ENCODE measurements around the gene TYROBP.

GRCh38 chr19:35894342-35894741 is 13.8 kb downstream of the TYROBP start:
- TF ChIP-seq POLR2AphosphoS5 (IDR thresholded peaks at IDR 0.05) (no peak), CTCF (IDR thresholded peaks at IDR 0.05) (no peak), POLR2A (IDR thresholded peaks at IDR 0.05) (no peak)

Data from prostate gland (tissue), 2 donors.